Activated CD4-positive, alpha-beta memory T cell treated with anti-CD3 and anti-CD28 coated beads for 36 hours (primary cell): ENCODE results near the gene RBM4. TPM values are rescaled to one million over a fixed set of nuclear protein-coding genes. Genes with fewer than 3 reads are reported as not detected.

ENCODE experiments used
- CTCF ChIA-PET: fragments of 350-600 bp; sonication (Branson Sonifier 250); formaldehyde crosslinking; loops from one replicate; lab custom pipeline; 2021; ENCODE audit warnings: antibody characterized with exemption, inconsistent platforms; lab: Charles Lee
- POLR2A ChIA-PET: fragments of 350-600 bp; sonication (Branson Sonifier 250); formaldehyde crosslinking; loops from one replicate; lab custom pipeline; 2021; ENCODE audit warnings: antibody characterized with exemption; lab: Charles Lee
- DNase-seq: peaks from one replicate; pipeline ENCODE4 v3.0.0-alpha.2; 2020
- H3K27ac Mint-ChIP-seq: one replicate; pipeline ENCODE4 v1.8.0; 2021; ENCODE audit warnings: mixed read lengths
- H3K27me3 Mint-ChIP-seq: one replicate; pipeline ENCODE4 v1.8.0; 2021; ENCODE audit warnings: mixed read lengths
- H3K36me3 Mint-ChIP-seq: one replicate; pipeline ENCODE4 v1.8.0; 2021; ENCODE audit warnings: mixed read lengths
- H3K4me1 Mint-ChIP-seq: one replicate; pipeline ENCODE4 v1.8.0; 2021; ENCODE audit warnings: low read depth, mixed read lengths
- H3K4me3 Mint-ChIP-seq: one replicate; pipeline ENCODE4 v1.8.0; 2021; ENCODE audit warnings: mild to moderate bottlenecking, mixed read lengths
- H3K9me3 Mint-ChIP-seq: one replicate; pipeline ENCODE4 v1.8.0; 2021; ENCODE audit warnings: mixed read lengths
- intact Hi-C: fragments of 100-400 bp; cut with micrococcal nuclease; formaldehyde crosslinking; loops from one replicate; pipeline ENCODE4 v1.15.1; 2023
- total RNA-seq, 2 experiments: library from RNA; stranded (reverse); gene quantifications; one replicate each; pipeline ENCODE4 v1.2.3, GENCODE V29; 2021

RBM4 gene
- total RNA-seq, 2 experiments from 2014 or later = 87.0 to 94.0 TPM

- peak; percentile 16 for DNase-seq
- Mint-ChIP-seq H3K9me3 (no peaks in the 10 kb centered on the region), H3K36me3 (peaks cover 30% of the 10 kb centered on the region), H3K27me3 (no peaks in the 10 kb centered on the region), H3K27ac (peak overlapping the region; percentile 33), H3K4me1 (peaks cover 37% of the 10 kb centered on the region), H3K4me3 (no peak overlapping the region)
- CTCF ChIA-PET = interaction anchor here (1.0 kb wide), 1 partner anchor 74 kb away, joined by 4 read pairs; no protein-coding TSS in a partner anchor
- intact Hi-C loops = no loop called here
- POLR2A ChIA-PET = interaction anchor here (0.7 to 2.0 kb wide), 5 partner anchors 11 to 215 kb away, joined by 3 to 10 read pairs (median 3); partner anchors contain the start of genes MRPL11, RBM4 and RBM4B
Observed at GRCh38 chr11:66653123-66653522, 14.6 kb downstream of the RBM4 start.

GRCh38 chr11:66659763-66660162 is 21.3 kb downstream of the RBM4 start:
- no peak for DNase-seq
- intact Hi-C loops = no loop called here
- ChIA-PET CTCF (interaction anchor here (1.1 kb wide), 1 partner anchor 19 kb away, joined by 4 read pairs; no protein-coding TSS in a partner anchor), POLR2A (interaction anchor here (1.5 kb wide), 1 partner anchor 10 kb away, joined by 4 read pairs; no protein-coding TSS in a partner anchor)
- peaks cover 8% of the 10 kb centered on the region for H3K4me1 Mint-ChIP-seq
- no peaks in the 10 kb centered on the region for H3K9me3 Mint-ChIP-seq
- H3K4me3 Mint-ChIP-seq = no peak overlapping the region
- peak overlapping the region; percentile 3 for H3K27ac Mint-ChIP-seq
- peaks cover 21% of the 10 kb centered on the region for H3K36me3 Mint-ChIP-seq
- H3K27me3 Mint-ChIP-seq = no peaks in the 10 kb centered on the region

GRCh38 chr11:66663741-66664296 is 25.3 kb downstream of the RBM4 start:
- Mint-ChIP-seq H3K9me3 (no peaks in the 10 kb centered on the region), H3K4me1 (peaks cover 12% of the 10 kb centered on the region), H3K36me3 (peaks cover 30% of the 10 kb centered on the region), H3K27ac (no peak overlapping the region), H3K4me3 (no peak overlapping the region), H3K27me3 (no peaks in the 10 kb centered on the region)
- DNase-seq = no peak
- ChIA-PET POLR2A (interaction anchor here (0.7 to 2.3 kb wide), 2 partner anchors 15 to 64 kb away, joined by 3 to 7 read pairs; no protein-coding TSS in a partner anchor), CTCF (interaction anchor here (1.5 to 2.9 kb wide), 2 partner anchors 14 to 16 kb away, joined by 6 to 16 read pairs; partner anchors contain the start of gene RBM4B)
- intact Hi-C loops = no loop called here

- CTCF ChIA-PET = interaction anchor here (1.5 to 2.9 kb wide), 2 partner anchors 12 to 15 kb away, joined by 6 to 16 read pairs; partner anchors contain the start of gene RBM4B
- Mint-ChIP-seq H3K27ac (no peak overlapping the region), H3K27me3 (no peaks in the 10 kb centered on the region), H3K9me3 (no peaks in the 10 kb centered on the region), H3K36me3 (peaks cover 32% of the 10 kb centered on the region), H3K4me3 (no peak overlapping the region), H3K4me1 (peaks cover 12% of the 10 kb centered on the region)
- POLR2A ChIA-PET = interaction anchor here (2.3 kb wide), 1 partner anchor 16 kb away, joined by 7 read pairs; no protein-coding TSS in a partner anchor
- intact Hi-C loops = no loop called here
- no peak for DNase-seq
Observed at GRCh38 chr11:66665369-66665768, 26.9 kb downstream of the RBM4 start.

- Mint-ChIP-seq H3K9me3 (no peaks in the 10 kb centered on the region), H3K4me3 (no peak overlapping the region), H3K27ac (no peak overlapping the region), H3K36me3 (peaks cover 17% of the 10 kb centered on the region), H3K27me3 (no peaks in the 10 kb centered on the region), H3K4me1 (peaks cover 25% of the 10 kb centered on the region)
- DNase-seq = no peak
- ChIA-PET CTCF (no interaction called here), POLR2A (interaction anchor here (1.5 kb wide), 1 partner anchor 18 kb away, joined by 3 read pairs; no protein-coding TSS in a partner anchor)
- intact Hi-C loops = no loop called here
Observed at GRCh38 chr11:66670816-66671215, 32.3 kb downstream of the RBM4 start.

- H3K27me3 Mint-ChIP-seq = no peaks in the 10 kb centered on the region
- H3K4me3 Mint-ChIP-seq = no peak overlapping the region
- H3K27ac Mint-ChIP-seq = peak overlapping the region; percentile 23
- H3K9me3 Mint-ChIP-seq = no peaks in the 10 kb centered on the region
- peaks cover 30% of the 10 kb centered on the region for H3K4me1 Mint-ChIP-seq
- ChIA-PET CTCF (interaction anchor here (0.7 kb wide), 1 partner anchor 123 kb away, joined by 3 read pairs; no protein-coding TSS in a partner anchor), POLR2A (interaction anchor here (0.7 to 1.2 kb wide), 2 partner anchors 36 to 209 kb away, joined by 3 read pairs; no protein-coding TSS in a partner anchor)
- intact Hi-C loops = loop anchor here (5.0 kb wide), 1 partner anchor 253 kb away; the partner anchor contains the start of gene NPAS4
- peaks cover 3% of the 10 kb centered on the region for H3K36me3 Mint-ChIP-seq
- no peak for DNase-seq
Observed at GRCh38 chr11:66674964-66675602, 36.6 kb downstream of the RBM4 start.

GRCh38 chr11:66676282-66676919 is 37.9 kb downstream of the RBM4 start:
- ChIA-PET CTCF (interaction anchor here (0.9 to 5.3 kb wide), 9 partner anchors 11 to 258 kb away, joined by 3 to 141 read pairs (median 16); partner anchors contain the start of genes ACTN3, BBS1, MRPL11 and ZDHHC24), POLR2A (interaction anchor here (1.7 to 2.6 kb wide), 4 partner anchors 38 to 130 kb away, joined by 6 to 36 read pairs (median 11); partner anchors contain the start of genes ACTN3, RBM14, RBM4 and ZDHHC24)
- Mint-ChIP-seq H3K27me3 (no peaks in the 10 kb centered on the region), H3K4me1 (peaks cover 26% of the 10 kb centered on the region), H3K4me3 (peak overlapping the region; percentile 93), H3K27ac (no peak overlapping the region), H3K9me3 (no peaks in the 10 kb centered on the region), H3K36me3 (peaks cover 3% of the 10 kb centered on the region)
- no peak for DNase-seq
- intact Hi-C loops = loop anchor here (5.0 kb wide), 1 partner anchor 254 kb away; the partner anchor contains the start of gene NPAS4

- peaks cover 26% of the 10 kb centered on the region for H3K4me1 Mint-ChIP-seq
- ChIA-PET POLR2A (interaction anchor here (1.1 to 2.6 kb wide), 8 partner anchors 25 to 165 kb away, joined by 4 to 36 read pairs (median 6); partner anchors contain the start of genes ACTN3, RBM14, RBM4 and ZDHHC24), CTCF (interaction anchor here (0.9 to 5.3 kb wide), 18 partner anchors 12 to 268 kb away, joined by 3 to 141 read pairs (median 15); partner anchors contain the start of genes ACTN3, BBS1, CCDC87 and CCS)
- intact Hi-C loops = loop anchor here (1.0 to 5.0 kb wide), 4 partner anchors 39 to 255 kb away; partner anchors contain the start of genes CCDC87, CCS, NPAS4 and RBM14
- peak overlapping the region; percentile 96 for H3K27ac Mint-ChIP-seq
- H3K9me3 Mint-ChIP-seq = no peaks in the 10 kb centered on the region
- no peaks in the 10 kb centered on the region for H3K27me3 Mint-ChIP-seq
- peaks cover 3% of the 10 kb centered on the region for H3K36me3 Mint-ChIP-seq
- DNase-seq = no peak
- peak overlapping the region; percentile 93 for H3K4me3 Mint-ChIP-seq
Observed at GRCh38 chr11:66676931-66677598, 38.6 kb downstream of the RBM4 start.

- ChIA-PET CTCF (interaction anchor here (0.6 to 5.3 kb wide), 46 partner anchors 9 to 292 kb away, joined by 3 to 141 read pairs (median 4); partner anchors contain the start of genes ACTN3, BBS1, CCDC87 and CCS), POLR2A (interaction anchor here (0.9 to 2.6 kb wide), 18 partner anchors 17 to 239 kb away, joined by 3 to 36 read pairs (median 6); partner anchors contain the start of genes ACTN3, CCDC87, DPP3 and MRPL11)
- intact Hi-C loops = loop anchor here (1.0 to 5.0 kb wide), 10 partner anchors 39 to 269 kb away; partner anchors contain the start of genes ACTN3, CCDC87, CCS and DPP3
- Mint-ChIP-seq H3K27ac (peak within 1 kb of the TSS; percentile 96), H3K9me3 (no peaks in the 10 kb centered on the region), H3K4me3 (peak within 1 kb of the TSS; percentile 93), H3K4me1 (peaks cover 26% of the 10 kb centered on the region), H3K36me3 (peaks cover 3% of the 10 kb centered on the region), H3K27me3 (no peaks in the 10 kb centered on the region)
- DNase-seq = peak; percentile 97
Observed at GRCh38 chr11:66677599-66678375, 39.3 kb downstream of the RBM4 start, which contains the start of gene RBM4B. Gene RBM4B, minus strand, starts transcription at chr11:66677887. Its CDS starts 808 bp downstream, at chr11:66677079.
